Smooth muscle cell (in vitro differentiated cells): ENCODE measurements around the gene GOLGA7B. TPM values are rescaled to one million over a fixed set of nuclear protein-coding genes. Genes with fewer than 3 reads are reported as not detected.

Experiments
- DNase-seq: peaks from one replicate; lab custom pipeline; 2025; ENCODE audit not compliant: unreplicated experiment; lab: John Stamatoyannopoulos, UW
- H2AFZ ChIP-seq: fragments of 200-600 bp; sonication (generic); 2 replicates; pipeline ENCODE4 v1.6.0; 2016; ENCODE audit warnings: antibody characterized with exemption, low read depth, mild to moderate bottlenecking
- H3F3A ChIP-seq: fragments of 200-600 bp; sonication (generic); 2 replicates; pipeline ENCODE4 v1.6.0; 2017; ENCODE audit warnings: antibody characterized with exemption, low read depth
- H3K27ac ChIP-seq: fragments of 200-600 bp; sonication (generic); 2 replicates; pipeline ENCODE4 v1.5.1; 2016; ENCODE audit warnings: low read depth, mild to moderate bottlenecking
- H3K27me3 ChIP-seq: fragments of 200-600 bp; sonication (generic); 2 replicates; pipeline ENCODE4 v1.6.1; 2016; ENCODE audit warnings: low read depth, mild to moderate bottlenecking
- H3K36me3 ChIP-seq: fragments of 200-600 bp; sonication (generic); 2 replicates; pipeline ENCODE4 v1.5.1; 2016; ENCODE audit warnings: low read depth
- H3K4me1 ChIP-seq: fragments of 200-600 bp; sonication (generic); 2 replicates; pipeline ENCODE4 v1.5.1; 2016; ENCODE audit warnings: low read depth
- H3K4me2 ChIP-seq: fragments of 200-600 bp; sonication (generic); 2 replicates; pipeline ENCODE4 v1.6.0; 2016; ENCODE audit warnings: mild to moderate bottlenecking
- H3K4me3 ChIP-seq: fragments of 200-600 bp; sonication (generic); 2 replicates; pipeline ENCODE4 v1.5.1; 2016; ENCODE audit warnings: mild to moderate bottlenecking
- H3K79me2 ChIP-seq: fragments of 200-600 bp; sonication (generic); 2 replicates; pipeline ENCODE4 v1.6.0; 2016; ENCODE audit warnings: low read depth, mild to moderate bottlenecking
- H3K9ac ChIP-seq: fragments of 200-600 bp; sonication (generic); 2 replicates; pipeline ENCODE4 v1.6.0; 2016; ENCODE audit warnings: low read depth
- H3K9me3 ChIP-seq: fragments of 200-600 bp; sonication (generic); replicated peaks from 2 replicates; pipeline ENCODE4 v1.5.1; 2016; ENCODE audit warnings: low read depth
- H4K20me1 ChIP-seq: fragments of 200-600 bp; sonication (generic); 2 replicates; pipeline ENCODE4 v1.6.0; 2016; ENCODE audit warnings: low read depth
- WGBS: methylation state at CpG from one replicate; pipeline ENCODE4 v1.1.7; 2016; ENCODE audit warnings: low lambda C conversion rate; 5-methylcytosine and 5-hydroxymethylcytosine counted together
- polyA plus RNA-seq: library from polyadenylated mRNA; unstranded; fragments of >200 nt; fragmentation: Nextera tagmentation; extraction: Ambion mirVana; gene quantifications from 2 replicates; pipeline ENCODE4 v1.2.1, GENCODE V29; 2016
- total RNA-seq: library from RNA; depleted of rRNA; stranded (reverse); fragments of >200 nt; gene quantifications from 2 replicates; pipeline ENCODE4 v1.2.3, GENCODE V29; 2014
- TF ChIP-seq, protein P1 (sequence below): fragments of 200-600 bp; sonication (generic); IDR thresholded peaks from 2 replicates; pipeline ENCODE4 v1.5.1; 2017; ENCODE audit warnings: borderline replicate concordance, mild to moderate bottlenecking, antibody characterized with exemption; ENCODE audit not compliant: insufficient read depth, poor library complexity, severe bottlenecking

The GOLGA7B gene
- total and polyA plus RNA-seq, 2 experiments from 2014 or later: not detected

DNA sequence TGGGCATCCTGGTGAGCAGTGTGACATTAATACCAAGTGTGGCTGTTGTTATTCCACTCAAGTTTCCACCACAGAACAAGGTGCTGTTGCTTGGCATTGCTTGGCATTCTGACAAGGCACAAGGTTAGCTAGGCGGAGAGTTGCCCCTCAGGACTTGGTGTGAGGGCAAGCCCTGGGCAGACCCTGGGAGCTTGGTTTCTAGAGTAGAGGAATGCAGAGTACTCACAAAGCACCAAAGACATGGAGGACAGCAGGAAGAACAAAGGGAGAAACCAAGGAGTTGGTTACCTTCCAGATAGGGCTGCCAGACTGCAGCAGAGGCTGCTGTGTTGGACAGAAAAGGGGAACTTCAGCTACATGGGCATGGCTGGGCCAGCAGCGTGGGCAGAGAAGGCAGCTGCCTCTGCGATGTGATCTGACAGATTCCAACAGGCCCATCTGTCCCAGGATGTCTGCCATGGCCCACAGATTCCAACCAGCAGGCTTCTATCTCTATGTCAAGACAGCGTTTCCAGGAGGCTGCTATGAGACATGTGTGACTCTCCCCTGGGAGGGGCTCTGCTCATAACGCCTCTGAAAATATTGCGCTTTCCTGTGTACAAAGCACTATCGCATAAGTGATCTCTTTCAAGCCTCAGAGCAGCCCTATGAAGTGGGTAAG, 1.8 kb downstream of the GOLGA7B start:
- Histone ChIP-seq H2AFZ (no peak overlapping the region), H3K79me2 (no peaks in the 10 kb centered on the region), H3K36me3 (no peaks in the 10 kb centered on the region), H3K4me1 (no peaks in the 10 kb centered on the region), H3K27ac (no peak overlapping the region), H3F3A (no peaks in the 10 kb centered on the region), H3K27me3 (peaks cover 90% of the 10 kb centered on the region), H3K4me2 (no peak overlapping the region), H4K20me1 (no peaks in the 10 kb centered on the region), H3K9ac (no peak overlapping the region), H3K9me3 (no peaks in the 10 kb centered on the region), H3K4me3 (no peak overlapping the region)
- TF ChIP-seq, protein P1, sequence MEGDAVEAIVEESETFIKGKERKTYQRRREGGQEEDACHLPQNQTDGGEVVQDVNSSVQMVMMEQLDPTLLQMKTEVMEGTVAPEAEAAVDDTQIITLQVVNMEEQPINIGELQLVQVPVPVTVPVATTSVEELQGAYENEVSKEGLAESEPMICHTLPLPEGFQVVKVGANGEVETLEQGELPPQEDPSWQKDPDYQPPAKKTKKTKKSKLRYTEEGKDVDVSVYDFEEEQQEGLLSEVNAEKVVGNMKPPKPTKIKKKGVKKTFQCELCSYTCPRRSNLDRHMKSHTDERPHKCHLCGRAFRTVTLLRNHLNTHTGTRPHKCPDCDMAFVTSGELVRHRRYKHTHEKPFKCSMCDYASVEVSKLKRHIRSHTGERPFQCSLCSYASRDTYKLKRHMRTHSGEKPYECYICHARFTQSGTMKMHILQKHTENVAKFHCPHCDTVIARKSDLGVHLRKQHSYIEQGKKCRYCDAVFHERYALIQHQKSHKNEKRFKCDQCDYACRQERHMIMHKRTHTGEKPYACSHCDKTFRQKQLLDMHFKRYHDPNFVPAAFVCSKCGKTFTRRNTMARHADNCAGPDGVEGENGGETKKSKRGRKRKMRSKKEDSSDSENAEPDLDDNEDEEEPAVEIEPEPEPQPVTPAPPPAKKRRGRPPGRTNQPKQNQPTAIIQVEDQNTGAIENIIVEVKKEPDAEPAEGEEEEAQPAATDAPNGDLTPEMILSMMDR: no peak
- 93% methylated on average over 7 of the region's 7 CpGs for WGBS
- DNase-seq: no peak

DNA sequence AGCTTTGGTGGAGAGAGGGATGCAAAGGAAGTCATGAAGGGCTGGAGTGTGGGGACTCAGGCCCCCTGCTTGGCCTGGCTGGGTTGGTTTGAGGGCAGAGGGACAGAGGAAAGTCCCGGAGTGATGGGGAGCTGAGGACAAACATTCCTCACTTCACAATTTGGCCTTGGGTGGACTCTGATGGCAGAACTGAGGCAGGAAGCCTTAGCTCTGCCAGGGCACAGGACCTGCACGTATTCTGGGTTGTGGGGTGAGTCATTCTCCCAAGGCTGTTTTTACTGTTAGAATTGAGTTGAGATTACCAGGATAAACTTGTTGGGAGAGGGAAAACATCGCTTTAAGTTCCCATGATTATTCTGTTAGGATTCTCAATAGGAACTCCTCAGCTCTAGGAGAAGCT, 2.6 kb downstream of the GOLGA7B start:
- peaks cover 84% of the 10 kb centered on the region for H3K27me3 ChIP-seq
- H3F3A ChIP-seq: no peaks in the 10 kb centered on the region
- no peaks in the 10 kb centered on the region for H3K36me3 ChIP-seq
- H3K4me2 ChIP-seq: no peak overlapping the region
- H4K20me1 ChIP-seq: no peaks in the 10 kb centered on the region
- 58% methylated on average over 3 of the region's 3 CpGs for WGBS
- no peak overlapping the region for H3K9ac ChIP-seq
- TF ChIP-seq, protein P1: no peak
- H3K4me1 ChIP-seq: no peaks in the 10 kb centered on the region
- no peaks in the 10 kb centered on the region for H3K79me2 ChIP-seq
- no peak overlapping the region for H2AFZ ChIP-seq
- H3K27ac ChIP-seq: no peak overlapping the region
- no peak for DNase-seq
- H3K4me3 ChIP-seq: no peak overlapping the region
- H3K9me3 ChIP-seq: no peaks in the 10 kb centered on the region

DNA sequence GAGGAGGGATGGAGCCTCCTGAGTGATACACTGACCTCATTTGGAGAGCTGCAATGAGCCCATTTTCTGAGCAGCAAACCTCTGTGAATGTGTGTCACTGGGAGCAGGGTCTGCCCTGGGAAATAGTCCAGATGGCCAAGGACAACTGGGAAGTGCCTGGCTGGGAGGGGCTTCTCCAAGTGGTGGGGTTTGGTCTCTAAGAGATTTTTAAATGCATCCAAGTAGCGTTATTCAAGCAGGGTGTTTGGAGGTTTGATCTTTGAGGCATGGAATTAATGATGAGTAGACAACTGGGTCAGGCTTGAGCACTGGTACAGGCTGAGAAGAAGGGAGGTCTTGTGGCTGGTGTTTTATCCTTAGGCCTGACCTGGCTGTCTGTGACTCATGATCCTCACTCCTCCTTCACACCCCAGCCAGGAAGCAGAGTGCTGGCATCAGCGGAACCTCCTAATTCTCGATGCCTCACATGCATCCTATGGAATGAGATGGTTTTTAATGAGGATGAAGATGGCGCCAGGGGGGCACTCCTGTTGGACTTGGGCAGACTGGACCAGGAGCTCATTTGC, 3.3 kb downstream of the GOLGA7B start:
- no peak overlapping the region for H2AFZ ChIP-seq
- H3K36me3 ChIP-seq: no peaks in the 10 kb centered on the region
- H3K4me3 ChIP-seq: no peak overlapping the region

More for the DNA sequence above, 3.3 kb downstream of the GOLGA7B start:
- TF ChIP-seq, protein P1: no peak
- no peaks in the 10 kb centered on the region for H3K9me3 ChIP-seq
- H3K9ac ChIP-seq: no peak overlapping the region
- DNase-seq: no peak
- no peaks in the 10 kb centered on the region for H3F3A ChIP-seq
- no peaks in the 10 kb centered on the region for H3K4me1 ChIP-seq
- H4K20me1 ChIP-seq: no peaks in the 10 kb centered on the region
- H3K27ac ChIP-seq: no peak overlapping the region
- H3K4me2 ChIP-seq: no peak overlapping the region
- no peaks in the 10 kb centered on the region for H3K79me2 ChIP-seq
- peaks cover 81% of the 10 kb centered on the region for H3K27me3 ChIP-seq
- 76% methylated on average over 4 of the region's 4 CpGs for WGBS
